ENCODE results near the gene ZNF296.

ZNF296 gene

DNA sequence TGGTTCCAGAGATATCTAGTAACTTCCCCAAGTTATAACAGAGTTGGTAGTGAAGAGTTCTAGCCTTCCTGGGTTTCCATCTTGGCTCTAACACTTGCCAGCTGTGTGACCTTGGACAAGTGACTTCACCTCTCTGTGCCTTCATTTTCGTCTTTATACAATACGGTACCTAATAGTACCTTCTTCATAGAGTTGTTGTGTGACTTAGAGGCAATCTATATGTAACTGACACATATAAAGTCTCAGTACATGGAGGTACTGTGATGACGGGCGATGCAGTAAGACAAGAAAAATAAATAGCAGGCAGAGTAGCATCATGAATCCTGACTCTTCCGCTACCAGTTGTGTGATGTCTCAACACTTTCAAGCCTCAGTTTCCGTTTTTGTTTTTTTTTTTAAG is 45.5 kb downstream of the ZNF296 start:
- no peak overlapping the region for H3K4me3 ChIP-seq (ENCODE audit: low read depth, low read length)
- TF ChIP-seq, protein P1, sequence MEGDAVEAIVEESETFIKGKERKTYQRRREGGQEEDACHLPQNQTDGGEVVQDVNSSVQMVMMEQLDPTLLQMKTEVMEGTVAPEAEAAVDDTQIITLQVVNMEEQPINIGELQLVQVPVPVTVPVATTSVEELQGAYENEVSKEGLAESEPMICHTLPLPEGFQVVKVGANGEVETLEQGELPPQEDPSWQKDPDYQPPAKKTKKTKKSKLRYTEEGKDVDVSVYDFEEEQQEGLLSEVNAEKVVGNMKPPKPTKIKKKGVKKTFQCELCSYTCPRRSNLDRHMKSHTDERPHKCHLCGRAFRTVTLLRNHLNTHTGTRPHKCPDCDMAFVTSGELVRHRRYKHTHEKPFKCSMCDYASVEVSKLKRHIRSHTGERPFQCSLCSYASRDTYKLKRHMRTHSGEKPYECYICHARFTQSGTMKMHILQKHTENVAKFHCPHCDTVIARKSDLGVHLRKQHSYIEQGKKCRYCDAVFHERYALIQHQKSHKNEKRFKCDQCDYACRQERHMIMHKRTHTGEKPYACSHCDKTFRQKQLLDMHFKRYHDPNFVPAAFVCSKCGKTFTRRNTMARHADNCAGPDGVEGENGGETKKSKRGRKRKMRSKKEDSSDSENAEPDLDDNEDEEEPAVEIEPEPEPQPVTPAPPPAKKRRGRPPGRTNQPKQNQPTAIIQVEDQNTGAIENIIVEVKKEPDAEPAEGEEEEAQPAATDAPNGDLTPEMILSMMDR (IDR thresholded peaks at IDR 0.05; ENCODE audit: low read depth, low read length): no peak

GRCh38 chr19:45027371-45027770 is 48.9 kb downstream of the ZNF296 start:
- H3K4me3 ChIP-seq (ENCODE audit: low read depth, low read length): no peak overlapping the region
- TF ChIP-seq, protein P1 (IDR thresholded peaks at IDR 0.05; ENCODE audit: low read depth, low read length): no peak

- TF ChIP-seq, protein P1 (IDR thresholded peaks at IDR 0.05; ENCODE audit: low read depth, low read length): no peak
- H3K4me3 ChIP-seq (ENCODE audit: low read depth, low read length): no peak overlapping the region
These were observed 51.0 kb downstream of the ZNF296 start for GRCh38 chr19:45025264-45025663.

GRCh38 chr19:45023048-45023447 is 53.2 kb downstream of the ZNF296 start:
- TF ChIP-seq, protein P1 (IDR thresholded peaks at IDR 0.05; ENCODE audit: low read depth, low read length): no peak
- no peak overlapping the region for H3K4me3 ChIP-seq (ENCODE audit: low read depth, low read length)

DNA sequence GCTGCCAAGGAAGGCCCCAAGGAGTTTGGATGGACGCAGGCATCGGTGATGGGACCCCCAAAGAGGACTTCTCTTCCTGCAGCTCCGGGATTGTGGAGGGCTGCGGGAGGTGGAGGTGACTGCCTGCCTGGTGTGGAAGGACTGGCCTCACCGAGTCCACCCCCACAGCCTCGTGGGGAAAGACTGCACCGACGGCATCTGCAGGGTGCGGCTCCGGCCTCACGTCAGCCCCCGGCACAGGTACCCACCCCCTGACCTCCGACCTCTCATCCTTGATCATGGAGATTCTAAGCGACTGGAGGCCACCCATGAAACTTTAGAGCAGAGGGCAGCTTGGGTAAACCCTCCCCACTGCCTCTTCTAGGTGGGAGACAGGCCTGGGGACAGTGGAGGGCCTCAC is 54.3 kb downstream of the ZNF296 start:
- TF ChIP-seq, protein P1 (IDR thresholded peaks at IDR 0.05; ENCODE audit: low read depth, low read length): no peak
- no peak overlapping the region for H3K4me3 ChIP-seq (ENCODE audit: low read depth, low read length)

All from WI38 (cell line).